Measurements from ENCODE around the gene ZCCHC13. TPM values are rescaled to one million over a fixed set of nuclear protein-coding genes. Genes with fewer than 3 reads are reported as not detected.
"Not testable (repeated sequence)": the region's sequence is repeated elsewhere in the genome, so short reads cannot be mapped to it uniquely, and the experiment has no call there.

The ZCCHC13 gene
- total RNA-seq, 1 experiment from 2014 or later: not detected

DNA sequence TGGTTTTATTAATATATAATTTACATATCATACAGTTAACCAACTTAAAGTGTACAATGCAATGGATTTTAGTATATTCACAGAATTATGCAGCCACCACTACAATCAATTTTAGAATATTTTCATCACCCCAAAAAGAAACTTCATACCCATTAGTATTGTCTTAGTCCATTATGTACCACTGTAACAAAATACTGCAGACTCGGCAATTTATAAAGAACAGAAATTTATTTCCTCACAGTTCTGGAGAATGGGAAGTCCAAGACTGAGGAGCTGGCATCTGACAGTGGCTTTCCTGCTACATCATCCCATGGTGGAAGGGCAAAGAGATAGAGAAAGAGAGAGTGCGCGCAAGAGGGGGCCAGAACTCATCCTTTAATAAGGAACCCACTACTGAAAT is 8.9 kb upstream of the ZCCHC13 start:
- POLR2A ChIA-PET: no interaction called here
- no peak overlapping the region for H3K27ac Mint-ChIP-seq (ENCODE audit: low read depth, unreplicated experiment)
- TF ChIP-seq, protein P1, sequence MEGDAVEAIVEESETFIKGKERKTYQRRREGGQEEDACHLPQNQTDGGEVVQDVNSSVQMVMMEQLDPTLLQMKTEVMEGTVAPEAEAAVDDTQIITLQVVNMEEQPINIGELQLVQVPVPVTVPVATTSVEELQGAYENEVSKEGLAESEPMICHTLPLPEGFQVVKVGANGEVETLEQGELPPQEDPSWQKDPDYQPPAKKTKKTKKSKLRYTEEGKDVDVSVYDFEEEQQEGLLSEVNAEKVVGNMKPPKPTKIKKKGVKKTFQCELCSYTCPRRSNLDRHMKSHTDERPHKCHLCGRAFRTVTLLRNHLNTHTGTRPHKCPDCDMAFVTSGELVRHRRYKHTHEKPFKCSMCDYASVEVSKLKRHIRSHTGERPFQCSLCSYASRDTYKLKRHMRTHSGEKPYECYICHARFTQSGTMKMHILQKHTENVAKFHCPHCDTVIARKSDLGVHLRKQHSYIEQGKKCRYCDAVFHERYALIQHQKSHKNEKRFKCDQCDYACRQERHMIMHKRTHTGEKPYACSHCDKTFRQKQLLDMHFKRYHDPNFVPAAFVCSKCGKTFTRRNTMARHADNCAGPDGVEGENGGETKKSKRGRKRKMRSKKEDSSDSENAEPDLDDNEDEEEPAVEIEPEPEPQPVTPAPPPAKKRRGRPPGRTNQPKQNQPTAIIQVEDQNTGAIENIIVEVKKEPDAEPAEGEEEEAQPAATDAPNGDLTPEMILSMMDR (IDR thresholded peaks at IDR 0.05; ENCODE audit: unreplicated experiment): no peak
- CTCF ChIA-PET: no interaction called here
- BruUV-seq (replicated peaks): no TSS peak
- intact Hi-C loops (cut with micrococcal nuclease): loop anchor here (10.0 kb wide), 1 partner anchor 160 kb away; no protein-coding TSS in a partner anchor
- no peak for DNase-seq (ENCODE audit: unreplicated experiment)
- peaks cover 4% of the 10 kb centered on the region for H3K36me3 Mint-ChIP-seq (ENCODE audit: insufficient read depth, unreplicated experiment)
- no peaks in the 10 kb centered on the region for H3K4me1 Mint-ChIP-seq (ENCODE audit: insufficient read depth, unreplicated experiment)
- H3K27me3 Mint-ChIP-seq (ENCODE audit: insufficient read depth, unreplicated experiment): peaks cover 28% of the 10 kb centered on the region
- no peak overlapping the region for H3K4me3 Mint-ChIP-seq (ENCODE audit: unreplicated experiment)
- H3K9me3 Mint-ChIP-seq (ENCODE audit: unreplicated experiment): peaks cover 7% of the 10 kb centered on the region

DNA sequence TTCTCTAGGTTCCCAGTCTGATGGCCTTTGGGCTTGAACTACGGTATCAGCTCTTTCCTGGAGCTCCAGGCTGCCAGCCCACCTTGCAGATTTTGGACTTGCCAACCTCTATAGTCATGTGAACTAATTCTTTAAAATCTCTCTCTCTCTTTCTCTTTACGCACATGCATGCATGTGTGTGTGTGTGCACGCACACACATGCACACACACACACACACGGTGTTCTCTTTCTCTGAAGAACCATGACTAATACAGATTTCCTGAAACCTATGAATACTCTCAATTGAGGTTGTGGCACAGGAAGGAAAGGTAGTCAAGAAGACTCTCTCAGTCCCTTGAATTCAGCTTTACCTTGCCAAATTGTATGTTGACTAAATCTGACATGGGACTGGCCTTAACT is 6.2 kb upstream of the ZCCHC13 start:
- intact Hi-C loops (cut with micrococcal nuclease): loop anchor here (10.0 kb wide), 1 partner anchor 157 kb away; no protein-coding TSS in a partner anchor
- TF ChIP-seq, protein P1 (IDR thresholded peaks at IDR 0.05; ENCODE audit: unreplicated experiment): no peak
- CTCF ChIA-PET: no interaction called here
- Mint-ChIP-seq H3K4me1 (ENCODE audit: insufficient read depth, unreplicated experiment) (no peaks in the 10 kb centered on the region), H3K4me3 (ENCODE audit: unreplicated experiment) (no peak overlapping the region), H3K36me3 (ENCODE audit: insufficient read depth, unreplicated experiment) (no peaks in the 10 kb centered on the region), H3K27ac (ENCODE audit: low read depth, unreplicated experiment) (no peak overlapping the region), H3K27me3 (ENCODE audit: insufficient read depth, unreplicated experiment) (peaks cover 48% of the 10 kb centered on the region), H3K9me3 (ENCODE audit: unreplicated experiment) (peaks cover 7% of the 10 kb centered on the region)
- POLR2A ChIA-PET: no interaction called here
- BruUV-seq (replicated peaks): no TSS peak
- DNase-seq (ENCODE audit: unreplicated experiment): no peak

DNA sequence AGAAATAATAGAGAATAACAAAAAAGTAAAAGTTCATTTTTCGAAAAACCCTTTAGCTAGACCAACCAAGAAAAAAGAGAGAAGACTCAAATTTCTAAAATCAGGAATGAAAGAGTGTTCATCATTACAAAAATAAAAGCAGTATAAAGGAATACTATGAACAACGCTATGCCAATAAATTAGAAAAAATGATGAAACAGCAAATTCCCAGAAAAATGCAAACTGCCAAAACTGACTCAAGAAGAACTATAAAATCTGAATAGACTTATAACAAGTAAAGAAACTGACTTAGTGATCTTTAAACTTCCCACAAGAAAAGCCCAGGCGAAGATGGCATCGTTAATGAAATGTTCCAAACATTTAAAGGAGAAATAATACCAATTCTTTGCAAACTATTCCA is 3.1 kb upstream of the ZCCHC13 start:
- Mint-ChIP-seq H3K27me3 (ENCODE audit: insufficient read depth, unreplicated experiment) (peaks cover 59% of the 10 kb centered on the region), H3K9me3 (ENCODE audit: unreplicated experiment) (peaks cover 7% of the 10 kb centered on the region), H3K36me3 (ENCODE audit: insufficient read depth, unreplicated experiment) (no peaks in the 10 kb centered on the region), H3K4me3 (ENCODE audit: unreplicated experiment) (no peak overlapping the region), H3K4me1 (ENCODE audit: insufficient read depth, unreplicated experiment) (no peaks in the 10 kb centered on the region), H3K27ac (ENCODE audit: low read depth, unreplicated experiment) (no peak overlapping the region)
- no TSS peak for BruUV-seq (replicated peaks)
- TF ChIP-seq, protein P1 (IDR thresholded peaks at IDR 0.05; ENCODE audit: unreplicated experiment): no peak
- CTCF ChIA-PET: no interaction called here
- no peak for DNase-seq (ENCODE audit: unreplicated experiment)
- intact Hi-C loops (cut with micrococcal nuclease): no loop called here
- POLR2A ChIA-PET: interaction anchor here (0.7 to 1.4 kb wide), 2 partner anchors 9 to 10 kb away, joined by 3 to 4 read pairs; no protein-coding TSS in a partner anchor

DNA sequence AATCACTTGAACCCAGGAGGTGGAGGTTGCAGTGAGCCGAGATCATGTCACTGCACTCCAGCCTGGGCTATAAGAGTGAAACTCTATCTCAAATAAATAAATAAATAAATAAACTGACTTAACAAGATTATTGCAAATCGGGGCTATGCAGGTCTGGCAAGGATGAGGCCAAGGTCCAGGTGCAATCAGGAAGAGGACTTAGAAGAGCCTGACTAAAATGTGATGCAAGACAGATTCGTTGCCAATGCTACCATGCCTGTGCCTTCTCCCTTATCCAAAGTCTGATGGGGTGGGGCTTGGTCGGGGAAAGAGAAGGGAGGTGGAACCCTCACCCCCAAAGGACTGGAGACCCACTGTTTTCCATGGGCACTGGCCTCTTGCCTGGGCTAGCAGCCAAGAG is 14.7 kb downstream of the ZCCHC13 start:
- CTCF ChIA-PET: no interaction called here
- H3K27ac Mint-ChIP-seq (ENCODE audit: low read depth, unreplicated experiment): no peak overlapping the region
- TF ChIP-seq, protein P1 (IDR thresholded peaks at IDR 0.05; ENCODE audit: unreplicated experiment): no peak
- H3K4me3 Mint-ChIP-seq (ENCODE audit: unreplicated experiment): no peak overlapping the region
- peaks cover 51% of the 10 kb centered on the region for H3K27me3 Mint-ChIP-seq (ENCODE audit: insufficient read depth, unreplicated experiment)
- H3K4me1 Mint-ChIP-seq (ENCODE audit: insufficient read depth, unreplicated experiment): no peaks in the 10 kb centered on the region
- DNase-seq (ENCODE audit: unreplicated experiment): no peak
- H3K36me3 Mint-ChIP-seq (ENCODE audit: insufficient read depth, unreplicated experiment): peaks cover 6% of the 10 kb centered on the region
- intact Hi-C loops (cut with micrococcal nuclease): no loop called here
- POLR2A ChIA-PET: interaction anchor here (0.6 kb wide), 1 partner anchor 828 kb away, joined by 4 read pairs; no protein-coding TSS in a partner anchor
- no TSS peak for BruUV-seq (replicated peaks)
- no peaks in the 10 kb centered on the region for H3K9me3 Mint-ChIP-seq (ENCODE audit: unreplicated experiment)

DNA sequence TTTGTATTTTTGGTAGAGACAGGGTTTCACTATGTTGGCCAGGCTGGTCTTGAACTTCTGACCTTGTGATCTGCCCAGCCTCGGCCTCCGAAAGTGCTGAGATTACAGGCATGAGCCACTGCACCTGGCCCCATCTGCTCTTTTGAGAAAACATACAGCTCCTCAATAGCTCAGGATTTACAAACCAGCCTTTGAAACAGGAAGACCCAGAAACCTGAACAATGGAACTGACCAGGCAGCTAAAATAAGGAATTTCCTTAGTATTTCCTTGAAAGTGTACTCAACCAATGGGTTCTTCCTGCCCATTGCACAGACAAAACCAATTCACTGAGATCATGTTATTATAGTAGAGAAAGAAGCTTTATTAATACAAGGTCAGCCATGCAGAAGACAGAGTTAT is 15.3 kb downstream of the ZCCHC13 start:
- H3K9me3 Mint-ChIP-seq (ENCODE audit: unreplicated experiment); H3K36me3 Mint-ChIP-seq (ENCODE audit: insufficient read depth, unreplicated experiment); intact Hi-C loops (cut with micrococcal nuclease); H3K4me3 Mint-ChIP-seq (ENCODE audit: unreplicated experiment); H3K4me1 Mint-ChIP-seq (ENCODE audit: insufficient read depth, unreplicated experiment); DNase-seq (ENCODE audit: unreplicated experiment); CTCF ChIA-PET; BruUV-seq (replicated peaks); H3K27ac Mint-ChIP-seq (ENCODE audit: low read depth, unreplicated experiment): not testable (repeated sequence)
- H3K27me3 Mint-ChIP-seq (ENCODE audit: insufficient read depth, unreplicated experiment): peaks cover 51% of the 10 kb centered on the region
- POLR2A ChIA-PET: interaction anchor here (0.6 to 0.7 kb wide), 2 partner anchors 452 to 827 kb away, joined by 3 to 4 read pairs; no protein-coding TSS in a partner anchor

Data from MCF 10A (cell line).